Nephron progenitor cell (in vitro differentiated cells): ENCODE measurements around the gene CMTM7.
A peak's percentile ranks its signal among the peaks of the same experiment; 100 is the strongest.

Experiments
- DNase-seq: peaks from one replicate; pipeline ENCODE4 v3.0.0; 2021
- H3K27ac Mint-ChIP-seq: 2 replicates; pipeline ENCODE4 v1.8.0; 2021; ENCODE audit warnings: mild to moderate bottlenecking, moderate library complexity, mixed read lengths
- H3K27me3 Mint-ChIP-seq: 2 replicates; pipeline ENCODE4 v1.8.0; 2021; ENCODE audit warnings: mild to moderate bottlenecking, low read depth, mixed read lengths; ENCODE audit not compliant: poor library complexity
- H3K36me3 Mint-ChIP-seq: 2 replicates; pipeline ENCODE4 v1.8.0; 2021; ENCODE audit warnings: low read depth, mixed read lengths
- H3K4me1 Mint-ChIP-seq: 2 replicates; pipeline ENCODE4 v1.8.0; 2021; ENCODE audit warnings: mixed read lengths
- H3K4me3 Mint-ChIP-seq: 2 replicates; pipeline ENCODE4 v1.8.0; 2021; ENCODE audit warnings: mild to moderate bottlenecking, moderate library complexity, mixed read lengths
- H3K9me3 Mint-ChIP-seq: 2 replicates; pipeline ENCODE4 v1.8.0; 2021; ENCODE audit warnings: mild to moderate bottlenecking, moderate library complexity, mixed read lengths
- TF ChIP-seq, protein P1 (sequence below): fragments of 200-600 bp; sonication (generic); IDR thresholded peaks from 2 replicates; pipeline ENCODE4 v1.5.0; 2021; ENCODE audit warnings: antibody characterized with exemption

CMTM7 gene, protein sequence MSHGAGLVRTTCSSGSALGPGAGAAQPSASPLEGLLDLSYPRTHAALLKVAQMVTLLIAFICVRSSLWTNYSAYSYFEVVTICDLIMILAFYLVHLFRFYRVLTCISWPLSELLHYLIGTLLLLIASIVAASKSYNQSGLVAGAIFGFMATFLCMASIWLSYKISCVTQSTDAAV

DNA sequence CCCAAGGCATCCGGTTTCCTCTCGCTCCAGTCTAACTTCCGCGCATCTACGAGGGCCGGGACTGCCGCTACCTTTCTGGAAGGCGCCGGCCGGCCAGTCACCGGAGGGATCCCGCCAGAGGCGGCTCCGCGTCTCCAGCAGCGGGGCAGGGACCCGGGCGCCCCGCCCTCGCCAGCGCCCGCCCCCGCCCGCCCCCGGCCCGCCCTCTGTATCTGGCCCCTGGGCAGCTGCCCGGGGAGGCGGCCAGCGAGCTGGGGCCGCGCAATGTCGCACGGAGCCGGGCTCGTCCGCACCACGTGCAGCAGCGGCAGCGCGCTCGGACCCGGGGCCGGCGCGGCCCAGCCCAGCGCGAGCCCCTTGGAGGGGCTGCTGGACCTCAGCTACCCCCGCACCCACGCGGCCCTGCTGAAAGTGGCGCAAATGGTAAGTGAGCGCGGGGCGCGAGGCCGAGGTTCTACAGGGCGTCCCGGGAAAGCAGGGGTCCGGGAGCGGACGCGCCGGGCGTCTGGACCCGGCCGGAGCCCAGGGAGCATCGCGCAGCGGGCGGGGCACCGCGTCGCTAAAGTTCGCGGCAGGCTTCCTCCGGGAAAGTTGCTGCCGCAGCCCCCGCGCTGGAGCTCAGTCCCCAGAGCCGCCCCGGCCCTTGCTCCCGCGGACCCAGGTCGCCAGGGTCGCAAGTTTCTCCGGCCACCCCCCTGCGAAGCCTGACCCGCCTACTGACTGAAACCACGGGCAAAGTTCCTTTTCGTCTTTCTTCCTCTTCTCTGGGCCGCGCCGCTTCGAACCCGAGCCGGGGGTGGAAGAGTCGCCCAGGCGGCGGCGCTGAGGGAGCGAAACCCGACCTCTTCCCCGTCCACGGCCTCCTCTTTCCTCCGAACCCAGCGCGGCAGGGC, at the start of gene CMTM7:
TSS of gene CMTM7 (plus strand) at position 211 of the 893 bp plus-strand sequence. CDS start at position 265, 54 bp downstream.
- H3K36me3 Mint-ChIP-seq = peaks cover 17% of the 10 kb centered on the region
- no peaks in the 10 kb centered on the region for H3K9me3 Mint-ChIP-seq
- peaks cover 33% of the 10 kb centered on the region for H3K4me1 Mint-ChIP-seq
- H3K27me3 Mint-ChIP-seq = peaks cover 21% of the 10 kb centered on the region
- peak; percentile 74 for DNase-seq
- peak within 1 kb of the TSS; percentile 96 for H3K4me3 Mint-ChIP-seq
- TF ChIP-seq, protein P1, sequence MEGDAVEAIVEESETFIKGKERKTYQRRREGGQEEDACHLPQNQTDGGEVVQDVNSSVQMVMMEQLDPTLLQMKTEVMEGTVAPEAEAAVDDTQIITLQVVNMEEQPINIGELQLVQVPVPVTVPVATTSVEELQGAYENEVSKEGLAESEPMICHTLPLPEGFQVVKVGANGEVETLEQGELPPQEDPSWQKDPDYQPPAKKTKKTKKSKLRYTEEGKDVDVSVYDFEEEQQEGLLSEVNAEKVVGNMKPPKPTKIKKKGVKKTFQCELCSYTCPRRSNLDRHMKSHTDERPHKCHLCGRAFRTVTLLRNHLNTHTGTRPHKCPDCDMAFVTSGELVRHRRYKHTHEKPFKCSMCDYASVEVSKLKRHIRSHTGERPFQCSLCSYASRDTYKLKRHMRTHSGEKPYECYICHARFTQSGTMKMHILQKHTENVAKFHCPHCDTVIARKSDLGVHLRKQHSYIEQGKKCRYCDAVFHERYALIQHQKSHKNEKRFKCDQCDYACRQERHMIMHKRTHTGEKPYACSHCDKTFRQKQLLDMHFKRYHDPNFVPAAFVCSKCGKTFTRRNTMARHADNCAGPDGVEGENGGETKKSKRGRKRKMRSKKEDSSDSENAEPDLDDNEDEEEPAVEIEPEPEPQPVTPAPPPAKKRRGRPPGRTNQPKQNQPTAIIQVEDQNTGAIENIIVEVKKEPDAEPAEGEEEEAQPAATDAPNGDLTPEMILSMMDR = no peak
- H3K27ac Mint-ChIP-seq = peak within 1 kb of the TSS; percentile 96

DNA sequence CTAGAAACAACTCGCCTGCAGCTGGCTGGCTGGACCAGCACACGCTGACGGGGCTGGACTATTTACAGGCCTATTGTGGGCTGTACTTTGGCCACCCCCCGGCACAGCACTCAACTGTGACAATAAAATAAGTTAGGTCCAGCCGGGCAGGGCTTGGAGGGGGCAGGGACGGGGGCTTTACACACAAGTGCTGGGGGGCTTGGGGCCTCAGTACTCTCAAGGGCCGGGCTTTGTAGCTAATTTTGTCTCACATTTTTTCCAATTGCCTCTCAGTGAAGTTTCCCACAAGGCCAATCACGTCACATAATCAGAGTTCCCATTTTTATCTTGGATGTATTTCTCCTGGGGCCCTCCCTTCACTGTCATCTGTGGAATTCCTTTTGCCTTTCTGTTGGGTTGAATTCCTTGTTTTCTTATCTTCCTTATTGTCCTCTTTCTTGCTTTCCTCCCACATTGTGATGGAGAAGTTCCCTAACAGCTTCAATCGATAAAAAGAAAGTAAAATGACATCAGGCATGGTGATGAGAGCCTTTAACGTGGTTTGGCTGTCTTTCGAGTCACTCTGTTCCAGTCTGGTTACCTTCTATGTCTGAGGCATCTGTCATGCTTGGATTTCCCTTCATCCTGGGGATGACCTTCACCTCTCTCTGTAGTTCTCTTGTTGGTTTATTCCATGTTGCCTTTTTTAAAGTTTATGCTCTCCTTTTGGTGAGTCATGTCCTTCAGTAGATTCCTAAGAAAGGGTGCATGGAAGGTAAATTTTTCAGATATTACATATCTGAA, 44.1 kb upstream of the CMTM7 start:
- H3K4me3 Mint-ChIP-seq = peak overlapping the region; percentile 46
- TF ChIP-seq, protein P1 = no peak
- no peaks in the 10 kb centered on the region for H3K9me3 Mint-ChIP-seq
- peak overlapping the region; percentile 77 for H3K27ac Mint-ChIP-seq
- DNase-seq = no peak
- H3K27me3 Mint-ChIP-seq = peaks cover 2% of the 10 kb centered on the region
- H3K36me3 Mint-ChIP-seq = no peaks in the 10 kb centered on the region
- peaks cover 26% of the 10 kb centered on the region for H3K4me1 Mint-ChIP-seq

DNA sequence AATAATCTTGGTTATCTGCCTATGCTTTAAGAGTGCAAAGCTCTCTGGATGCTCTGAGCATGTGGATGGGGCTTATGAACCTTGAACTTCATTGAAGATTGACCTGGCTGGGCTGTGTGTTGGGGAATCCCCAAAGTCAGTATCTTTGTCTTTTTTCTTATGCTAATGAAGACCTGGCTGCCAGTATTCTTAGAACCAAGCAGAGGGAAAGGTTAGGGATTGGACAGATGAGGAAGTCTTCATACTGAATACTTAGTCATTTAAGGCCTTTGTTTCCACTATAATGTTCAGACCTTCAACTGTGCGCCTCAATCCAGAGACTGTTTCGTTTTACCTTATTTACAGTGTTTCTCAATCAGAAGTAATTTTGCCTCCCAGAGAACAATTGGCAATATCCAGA, 42.5 kb upstream of the CMTM7 start:
- no peaks in the 10 kb centered on the region for H3K36me3 Mint-ChIP-seq
- DNase-seq = no peak
- H3K27me3 Mint-ChIP-seq = peaks cover 2% of the 10 kb centered on the region
- TF ChIP-seq, protein P1 = no peak
- no peak overlapping the region for H3K4me3 Mint-ChIP-seq
- no peak overlapping the region for H3K27ac Mint-ChIP-seq
- no peaks in the 10 kb centered on the region for H3K9me3 Mint-ChIP-seq
- H3K4me1 Mint-ChIP-seq = peaks cover 26% of the 10 kb centered on the region

DNA sequence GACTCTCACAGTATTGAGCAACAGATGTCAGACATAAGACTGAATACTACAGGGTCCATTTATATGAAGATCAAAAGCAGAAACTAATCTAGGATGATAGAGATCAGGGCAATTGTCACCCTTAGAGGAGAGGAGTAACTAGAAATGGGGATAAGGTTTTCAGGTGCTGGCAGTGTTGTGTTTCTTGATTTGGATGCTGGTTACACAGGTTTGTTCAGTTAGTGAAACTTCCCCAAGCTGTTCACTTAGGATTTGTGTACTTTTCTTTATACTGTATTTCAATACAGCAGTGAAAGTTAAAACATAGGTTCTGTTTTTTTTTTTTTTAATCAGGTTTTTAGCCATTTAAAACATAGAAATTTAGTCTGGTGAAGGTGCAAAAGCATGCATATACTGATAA, 39.1 kb upstream of the CMTM7 start:
- peaks cover 8% of the 10 kb centered on the region for H3K27me3 Mint-ChIP-seq
- TF ChIP-seq, protein P1 = no peak
- no peak overlapping the region for H3K27ac Mint-ChIP-seq
- peaks cover 17% of the 10 kb centered on the region for H3K4me1 Mint-ChIP-seq
- no peak overlapping the region for H3K4me3 Mint-ChIP-seq
- peaks cover 8% of the 10 kb centered on the region for H3K36me3 Mint-ChIP-seq
- no peaks in the 10 kb centered on the region for H3K9me3 Mint-ChIP-seq
- DNase-seq = no peak

DNA sequence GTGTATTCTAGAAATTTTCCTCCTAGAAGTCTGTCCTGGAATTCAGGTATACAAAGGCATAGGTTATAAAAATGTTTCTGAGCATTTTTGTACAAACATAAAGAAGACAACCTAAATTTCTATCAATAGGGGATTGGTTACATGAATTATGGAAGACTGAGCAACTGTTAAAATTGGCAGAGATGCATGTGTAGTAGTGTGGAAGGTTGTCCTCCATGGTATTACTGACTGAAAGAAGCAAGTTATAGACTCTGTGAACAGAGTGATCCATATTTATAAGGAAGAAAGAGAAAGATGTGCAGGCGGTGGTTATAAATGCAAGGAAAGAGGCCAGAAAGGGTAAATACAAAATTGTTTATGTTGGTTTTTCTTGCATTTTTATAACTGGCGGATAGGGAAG, 38.3 kb upstream of the CMTM7 start:
- H3K9me3 Mint-ChIP-seq = no peaks in the 10 kb centered on the region
- no peak overlapping the region for H3K4me3 Mint-ChIP-seq
- TF ChIP-seq, protein P1 = no peak
- peaks cover 8% of the 10 kb centered on the region for H3K36me3 Mint-ChIP-seq
- H3K27me3 Mint-ChIP-seq = peaks cover 8% of the 10 kb centered on the region
- H3K27ac Mint-ChIP-seq = no peak overlapping the region
- DNase-seq = no peak
- H3K4me1 Mint-ChIP-seq = peaks cover 9% of the 10 kb centered on the region
